Esophagus muscularis mucosa (tissue), 4 donors: ENCODE data around the gene XXYLT1. TPM values are rescaled to one million over a fixed set of nuclear protein-coding genes. Genes with fewer than 3 reads are reported as not detected.

Experiments used
- DNase-seq: peaks from one replicate; pipeline ENCODE4 v3.0.0-alpha.2; 2017; ENCODE audit errors: extremely low spot score
- H3K27ac ChIP-seq, 4 donors: fragments of 200-600 bp; sonication (generic); replicated peaks in 1 of 4; 1 replicate in 3 of 4; 2 replicates in 1 of 4; pipeline ENCODE4 v1.5.1; 2016 to 2019; ENCODE audit warnings: mild to moderate bottlenecking in 1 of 4
- H3K27me3 ChIP-seq, 4 donors: fragments of 200-600 bp; sonication (generic); one replicate each; pipeline versions ENCODE4 v1.5.1 to v1.6.0; 2016 to 2019
- H3K36me3 ChIP-seq, 4 donors: fragments of 200-600 bp; sonication (generic); one replicate each; pipeline ENCODE4 v1.5.1; 2016 to 2019
- H3K4me1 ChIP-seq, 4 donors: fragments of 200-600 bp; sonication (generic); one replicate each; pipeline ENCODE4 v1.5.1; 2016 to 2019
- H3K4me3 ChIP-seq, 4 donors: fragments of 200-600 bp; sonication (generic); 1 replicate in 2 of 4; 2 replicates in 2 of 4; pipeline ENCODE4 v1.5.1; 2016 to 2019; ENCODE audit warnings: mild to moderate bottlenecking in 4 of 4, moderate library complexity in 1 of 4
- H3K9me3 ChIP-seq, 4 donors: fragments of 200-600 bp; sonication (generic); 1 replicate in 3 of 4; 2 replicates in 1 of 4; pipeline ENCODE4 v1.5.1; 2016 to 2019
- EP300 ChIP-seq: sonication (generic); formaldehyde crosslinking; IDR thresholded peaks from one replicate; pipeline ENCODE4 v1.6.1; 2017; ENCODE audit warnings: antibody characterized with exemption
- POLR2A ChIP-seq: fragments of 450-650 bp; IDR thresholded peaks from one replicate; pipeline ENCODE4 v1.6.1; 2017; ENCODE audit warnings: antibody characterized with exemption, moderate library complexity, mild to moderate bottlenecking, low read depth
- POLR2AphosphoS5 ChIP-seq, 2 donors: sonication (generic); formaldehyde crosslinking; IDR thresholded peaks; one replicate each; pipeline ENCODE4 v1.6.1; 2017; ENCODE audit warnings: antibody characterized with exemption in 2 of 2
- WGBS: methylation state at CpG from one replicate; pipeline ENCODE4 v1.1.5; 2018; 5-methylcytosine and 5-hydroxymethylcytosine counted together
- intact Hi-C: fragments of 100-400 bp; cut with DNase I; formaldehyde crosslinking; loops from one replicate; pipeline ENCODE4 v1.15.1; 2023
- total RNA-seq, 4 donors: library from RNA; depleted of rRNA; stranded (reverse); fragments of >200 nt; gene quantifications; one replicate each; pipeline versions ENCODE4 v1.1.0 to v1.2.1, GENCODE V29; 2016
- TF ChIP-seq, protein P1 (sequence below), 3 experiments: fragments of 200-600 bp in 2 of 3; fragments of 450-650 bp in 1 of 3; sonication (generic) in 2 of 3; IDR thresholded peaks; one replicate each; pipeline ENCODE4 v1.5.1; 2017 to 2019; ENCODE audit warnings: antibody characterized with exemption in 3 of 3, mild to moderate bottlenecking in 2 of 3, moderate library complexity in 1 of 3

The XXYLT1 gene
- total RNA-seq, 4 donors from 2014 or later, result 8.8 to 18.5 (median 13.9) TPM

DNA sequence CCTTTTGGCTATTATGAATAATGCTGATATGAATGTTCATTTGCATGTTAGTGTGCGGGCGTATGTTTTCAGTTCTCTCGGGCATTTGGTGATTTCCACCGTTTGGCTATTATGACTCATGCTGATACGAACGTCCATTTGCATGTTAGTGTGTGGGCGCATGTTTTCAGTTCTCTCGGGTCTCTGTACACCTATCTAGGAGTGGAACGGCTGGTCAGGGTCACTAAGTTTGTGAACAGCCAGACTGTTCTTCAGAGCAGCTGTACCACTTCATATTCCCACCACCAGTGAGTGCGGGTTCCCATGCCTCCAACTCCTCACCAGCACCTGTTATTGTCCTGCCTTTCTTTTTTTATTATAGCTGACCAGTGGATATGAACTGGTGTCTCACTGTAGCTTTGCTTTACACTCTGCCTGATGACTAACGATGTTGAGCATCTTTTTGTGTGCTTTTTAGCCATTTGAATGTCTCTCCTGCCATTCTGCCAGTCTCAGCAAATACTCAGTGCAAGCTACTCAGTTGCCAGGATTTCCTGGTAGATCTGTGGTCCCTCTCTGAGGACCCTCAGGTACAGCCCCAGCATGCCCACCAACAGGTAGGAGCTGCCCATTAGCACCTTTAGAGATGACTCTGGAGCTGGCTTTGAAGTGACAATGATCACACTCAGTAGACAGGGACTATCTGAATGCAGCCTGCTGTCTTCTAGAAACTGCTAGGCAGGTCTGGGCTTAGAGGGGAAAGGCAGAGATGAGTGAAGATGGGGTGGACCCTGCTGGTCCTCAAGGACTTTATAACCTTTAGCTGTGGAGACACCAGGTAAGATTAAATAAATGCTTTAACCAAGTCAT, 141.1 kb downstream of the XXYLT1 start:
- Histone ChIP-seq H3K4me3 (no peak overlapping the region), H3K4me1 (peaks cover 6 to 30% (median 27%) of the 10 kb centered on the region in 4 donors), H3K27ac (no peak overlapping the region), H3K36me3 (no peaks in the 10 kb centered on the region), H3K9me3 (no peaks in the 10 kb centered on the region), H3K27me3 (no peaks in the 10 kb centered on the region)
- intact Hi-C loops, result no loop called here
- 90% methylated on average over 11 of the region's 11 CpGs for WGBS
- DNase-seq, result no peak
- TF ChIP-seq EP300 (no peak), POLR2AphosphoS5 (IDR thresholded peaks at IDR 0.05) (no peak), POLR2A (no peak)
- TF ChIP-seq, protein P1, sequence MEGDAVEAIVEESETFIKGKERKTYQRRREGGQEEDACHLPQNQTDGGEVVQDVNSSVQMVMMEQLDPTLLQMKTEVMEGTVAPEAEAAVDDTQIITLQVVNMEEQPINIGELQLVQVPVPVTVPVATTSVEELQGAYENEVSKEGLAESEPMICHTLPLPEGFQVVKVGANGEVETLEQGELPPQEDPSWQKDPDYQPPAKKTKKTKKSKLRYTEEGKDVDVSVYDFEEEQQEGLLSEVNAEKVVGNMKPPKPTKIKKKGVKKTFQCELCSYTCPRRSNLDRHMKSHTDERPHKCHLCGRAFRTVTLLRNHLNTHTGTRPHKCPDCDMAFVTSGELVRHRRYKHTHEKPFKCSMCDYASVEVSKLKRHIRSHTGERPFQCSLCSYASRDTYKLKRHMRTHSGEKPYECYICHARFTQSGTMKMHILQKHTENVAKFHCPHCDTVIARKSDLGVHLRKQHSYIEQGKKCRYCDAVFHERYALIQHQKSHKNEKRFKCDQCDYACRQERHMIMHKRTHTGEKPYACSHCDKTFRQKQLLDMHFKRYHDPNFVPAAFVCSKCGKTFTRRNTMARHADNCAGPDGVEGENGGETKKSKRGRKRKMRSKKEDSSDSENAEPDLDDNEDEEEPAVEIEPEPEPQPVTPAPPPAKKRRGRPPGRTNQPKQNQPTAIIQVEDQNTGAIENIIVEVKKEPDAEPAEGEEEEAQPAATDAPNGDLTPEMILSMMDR (IDR thresholded peaks at IDR 0.05), result no peak

DNA sequence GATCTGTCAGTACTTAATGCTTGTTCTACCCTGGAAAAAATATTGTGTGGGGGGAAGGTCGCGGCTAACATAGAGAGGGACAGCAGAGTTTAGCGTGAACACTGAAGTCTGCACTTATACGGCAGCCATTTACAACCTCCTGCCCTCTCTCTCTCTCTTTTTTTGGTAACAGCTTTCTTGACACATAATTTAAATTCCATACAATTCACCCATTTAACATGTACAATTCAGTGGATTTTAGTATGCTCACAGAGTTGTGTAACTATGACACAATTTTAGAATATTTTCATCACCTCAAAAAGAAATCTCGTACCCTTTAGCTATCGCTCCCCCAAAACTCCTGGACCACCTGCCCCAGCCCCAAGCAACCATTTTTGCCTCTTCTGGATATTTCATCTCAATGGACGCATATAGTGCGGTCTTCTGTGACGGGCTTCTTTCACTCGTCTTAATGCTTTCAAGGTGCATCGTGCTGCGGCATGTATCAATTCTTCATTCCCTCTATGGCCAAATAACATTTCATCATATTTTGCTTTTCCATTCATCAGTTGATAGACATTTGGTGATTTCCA, 141.8 kb downstream of the XXYLT1 start:
- Histone ChIP-seq H3K27me3 (no peaks in the 10 kb centered on the region), H3K27ac (no peak overlapping the region), H3K9me3 (no peaks in the 10 kb centered on the region), H3K4me3 (no peak overlapping the region), H3K4me1 (peaks cover 13 to 26% (median 22%) of the 10 kb centered on the region in 4 donors), H3K36me3 (no peaks in the 10 kb centered on the region)
- intact Hi-C loops, result no loop called here
- DNase-seq, result no peak
- TF ChIP-seq POLR2AphosphoS5 (IDR thresholded peaks at IDR 0.05) (no peak), POLR2A (no peak)
- TF ChIP-seq, protein P1 (IDR thresholded peaks at IDR 0.05), result no peak
- 93% methylated on average over 12 of the region's 12 CpGs for WGBS

DNA sequence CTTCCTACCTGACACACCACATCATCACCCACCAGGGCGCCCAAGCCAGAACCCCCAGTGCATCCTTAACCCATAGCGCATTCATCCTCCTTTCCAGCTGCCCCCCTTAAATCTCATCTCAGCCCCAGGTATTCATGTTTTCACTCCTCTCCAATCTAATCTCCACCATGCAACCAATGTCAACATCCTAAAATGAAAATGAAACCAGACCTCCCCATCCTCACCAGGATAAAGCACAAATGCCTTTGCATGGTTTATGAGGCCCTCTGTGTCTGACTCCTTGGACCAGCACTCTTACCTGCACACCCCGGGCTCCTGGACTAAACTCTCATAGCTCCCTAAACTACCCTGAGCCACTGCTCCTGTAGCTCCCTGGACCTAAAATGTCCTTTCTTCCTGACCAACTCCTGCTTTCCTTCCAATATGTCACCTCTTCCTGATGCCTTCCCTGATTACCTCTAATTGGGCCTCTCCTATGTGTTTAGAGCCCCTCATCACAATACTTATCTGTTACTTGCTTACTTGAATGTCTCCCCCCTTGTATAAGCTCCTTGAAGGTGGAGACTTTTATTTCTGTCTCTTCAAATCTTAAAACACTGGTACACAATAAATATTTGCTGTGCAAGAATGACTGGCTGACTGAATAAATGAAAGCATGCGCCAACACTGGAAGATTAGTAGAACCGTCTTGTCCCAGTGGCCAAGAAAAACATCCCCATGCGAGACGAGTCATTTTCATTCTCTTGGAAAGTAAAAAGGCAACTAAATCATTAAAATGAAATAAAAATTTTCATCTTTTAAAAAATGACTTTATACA, 142.5 kb downstream of the XXYLT1 start:
- 77% methylated on average over 7 of the region's 7 CpGs for WGBS
- no peak for DNase-seq
- Histone ChIP-seq H3K36me3 (no peaks in the 10 kb centered on the region), H3K27me3 (no peaks in the 10 kb centered on the region), H3K27ac (no peak overlapping the region), H3K4me1 (peaks cover 13 to 19% (median 15%) of the 10 kb centered on the region in 4 donors), H3K4me3 (no peak overlapping the region), H3K9me3 (no peaks in the 10 kb centered on the region)
- intact Hi-C loops, result no loop called here
- TF ChIP-seq EP300 (no peak), POLR2A (no peak), POLR2AphosphoS5 (IDR thresholded peaks at IDR 0.05) (no peak)
- TF ChIP-seq, protein P1 (IDR thresholded peaks at IDR 0.05), result no peak

DNA sequence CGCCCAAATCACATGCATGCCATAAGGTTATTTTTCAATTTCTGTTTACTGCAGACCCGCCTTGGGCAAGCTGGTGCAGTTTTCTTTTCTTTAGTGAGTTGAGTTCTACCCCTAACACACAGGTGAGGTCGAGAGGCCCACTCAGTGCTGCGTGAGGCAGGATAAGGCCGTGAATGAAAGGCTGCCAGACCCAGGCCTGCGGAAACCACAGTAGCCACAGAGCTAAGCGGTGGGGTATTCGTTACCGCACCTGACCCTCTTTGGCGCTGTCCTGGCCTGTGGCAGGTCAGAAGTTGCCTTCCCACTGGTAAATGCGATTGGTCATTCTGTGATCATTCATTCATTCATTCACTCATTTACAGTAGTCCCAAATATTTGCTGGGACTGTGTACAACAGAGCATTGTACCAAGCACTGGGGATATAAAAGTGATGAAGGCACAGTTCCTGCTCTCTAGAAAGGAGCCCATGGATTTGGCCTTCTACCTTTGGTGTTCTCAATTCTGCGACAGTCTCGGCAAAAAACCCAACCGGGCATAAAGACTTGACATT, 144.8 kb downstream of the XXYLT1 start:
- Histone ChIP-seq H3K9me3 (no peaks in the 10 kb centered on the region), H3K4me3 (no peak overlapping the region), H3K27me3 (no peaks in the 10 kb centered on the region), H3K4me1 (peaks cover 0 to 13% (median 3%) of the 10 kb centered on the region in 4 donors), H3K27ac (no peak overlapping the region), H3K36me3 (no peaks in the 10 kb centered on the region)
- no peak for DNase-seq
- intact Hi-C loops, result no loop called here
- TF ChIP-seq EP300 (no peak), POLR2AphosphoS5 (IDR thresholded peaks at IDR 0.05) (no peak), POLR2A (no peak)
- TF ChIP-seq, protein P1 (IDR thresholded peaks at IDR 0.05), result no peak
- 93% methylated on average over 11 of the region's 14 CpGs for WGBS
